ENCODE data around the gene TAF11L11.
"Not testable (repeated sequence)": the region's sequence is repeated elsewhere in the genome, so short reads cannot be mapped to it uniquely, and the experiment has no call there.

Gene TAF11L11

DNA sequence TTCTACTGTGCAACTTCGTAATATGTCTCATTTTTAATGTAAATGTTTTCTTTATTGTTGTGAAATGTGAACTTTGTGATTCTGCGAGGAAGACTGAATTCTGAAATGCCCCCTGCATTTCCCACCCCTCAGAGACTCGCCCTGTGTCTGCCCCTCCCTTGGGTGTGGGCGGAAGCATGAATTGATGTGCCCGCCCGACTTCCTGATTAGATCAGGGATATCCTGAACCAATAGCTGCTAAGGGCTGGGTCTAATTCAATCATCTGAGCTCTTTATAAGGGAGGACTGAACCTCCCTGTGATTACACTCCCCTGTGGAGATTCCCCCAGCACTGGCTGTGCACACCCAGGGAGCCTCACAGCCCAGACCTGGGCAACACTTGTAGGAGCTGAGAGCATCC is at the start of gene TAF11L11:
Gene TAF11L11 (plus strand): TSS at position 304 of the 400 bp plus-strand sequence.
- not testable (repeated sequence) for DNase-seq (ENCODE audit: low read depth)

DNA sequence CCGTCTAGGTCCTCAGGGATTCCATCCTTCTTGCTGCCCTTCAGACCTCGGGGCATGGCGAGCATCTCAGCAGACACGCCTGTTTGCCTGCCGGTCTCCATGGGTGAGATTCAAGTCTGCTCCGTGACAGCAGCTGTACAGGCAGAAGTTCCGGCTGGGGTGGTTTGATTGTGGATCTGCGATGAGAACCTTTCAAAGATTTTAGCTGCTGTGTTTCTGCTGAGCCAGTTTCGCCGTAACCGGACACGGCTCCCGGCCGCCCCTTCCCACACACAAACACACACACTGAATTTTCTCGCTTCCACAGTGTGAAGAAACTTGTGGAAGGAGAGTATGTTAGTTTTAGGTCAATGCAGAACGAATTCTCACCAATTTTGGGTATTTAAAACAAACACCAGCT is 18.3 kb upstream of the TAF11L11 start, which contains the start of gene TAF11L7:
Gene TAF11L7 (minus strand): TSS at position 101 of the 400 bp plus-strand sequence.
- not testable (repeated sequence) for DNase-seq (ENCODE audit: low read depth)

DNA sequence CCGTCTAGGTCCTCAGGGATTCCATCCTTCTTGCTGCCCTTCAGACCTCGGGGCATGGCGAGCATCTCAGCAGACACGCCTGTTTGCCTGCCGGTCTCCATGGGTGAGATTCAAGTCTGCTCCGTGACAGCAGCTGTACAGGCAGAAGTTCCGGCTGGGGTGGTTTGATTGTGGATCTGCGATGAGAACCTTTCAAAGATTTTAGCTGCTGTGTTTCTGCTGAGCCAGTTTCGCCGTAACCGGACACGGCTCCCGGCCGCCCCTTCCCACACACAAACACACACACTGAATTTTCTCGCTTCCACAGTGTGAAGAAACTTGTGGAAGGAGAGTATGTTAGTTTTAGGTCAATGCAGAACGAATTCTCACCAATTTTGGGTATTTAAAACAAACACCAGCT is 13.1 kb upstream of the TAF11L11 start, which contains the start of gene TAF11L8:
Gene TAF11L8 (minus strand): TSS at position 101 of the 400 bp plus-strand sequence.
- DNase-seq (ENCODE audit: low read depth): not testable (repeated sequence)

GRCh38 chr5:17594255-17594654 is 9.7 kb upstream of the TAF11L11 start, which contains the start of gene TAF11L9:
Gene TAF11L9, minus strand, starts transcription at chr5:17594394.
- DNase-seq (ENCODE audit: low read depth): not testable (repeated sequence)

DNA sequence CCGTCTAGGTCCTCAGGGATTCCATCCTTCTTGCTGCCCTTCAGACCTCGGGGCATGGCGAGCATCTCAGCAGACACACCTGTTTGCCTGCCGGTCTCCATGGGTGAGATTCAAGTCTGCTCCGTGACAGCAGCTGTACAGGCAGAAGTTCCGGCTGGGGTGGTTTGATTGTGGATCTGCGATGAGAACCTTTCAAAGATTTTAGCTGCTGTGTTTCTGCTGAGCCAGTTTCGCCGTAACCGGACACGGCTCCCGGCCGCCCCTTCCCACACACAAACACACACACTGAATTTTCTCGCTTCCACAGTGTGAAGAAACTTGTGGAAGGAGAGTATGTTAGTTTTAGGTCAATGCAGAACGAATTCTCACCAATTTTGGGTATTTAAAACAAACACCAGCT is 6.3 kb upstream of the TAF11L11 start, which contains the start of gene TAF11L10:
Gene TAF11L10 (minus strand): TSS at position 101 of the 400 bp plus-strand sequence.
- DNase-seq (ENCODE audit: low read depth): not testable (repeated sequence)

GRCh38 chr5:17604951-17605350 is 968 bp downstream of the TAF11L11 start:
- no peak for DNase-seq (ENCODE audit: low read depth)

GRCh38 chr5:17607461-17607860 is 3.5 kb downstream of the TAF11L11 start:
- not testable (repeated sequence) for DNase-seq (ENCODE audit: low read depth)

DNA sequence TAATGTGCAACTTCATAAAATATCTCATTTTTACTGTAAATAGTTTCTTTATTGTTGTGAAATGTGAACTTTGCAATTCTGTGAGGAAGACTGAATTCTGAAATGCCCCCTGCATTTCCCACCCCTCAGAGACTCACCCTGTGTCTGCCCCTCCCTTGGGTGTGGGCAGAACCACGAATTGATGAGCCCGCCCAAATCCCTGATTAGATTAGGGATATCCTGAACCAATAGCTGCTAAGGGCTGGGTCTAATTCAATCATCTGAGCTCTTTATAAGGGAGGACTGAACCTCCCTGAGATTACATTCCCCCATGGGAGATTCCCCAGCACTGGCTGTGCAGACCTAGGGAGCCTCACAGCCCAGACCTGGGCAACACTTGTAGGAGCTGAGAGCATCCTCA is 6.1 kb downstream of the TAF11L11 start, which contains the start of gene TAF11L12:
Gene TAF11L12 (plus strand): TSS at position 301 of the 400 bp plus-strand sequence.
- DNase-seq (ENCODE audit: low read depth): not testable (repeated sequence)

DNA sequence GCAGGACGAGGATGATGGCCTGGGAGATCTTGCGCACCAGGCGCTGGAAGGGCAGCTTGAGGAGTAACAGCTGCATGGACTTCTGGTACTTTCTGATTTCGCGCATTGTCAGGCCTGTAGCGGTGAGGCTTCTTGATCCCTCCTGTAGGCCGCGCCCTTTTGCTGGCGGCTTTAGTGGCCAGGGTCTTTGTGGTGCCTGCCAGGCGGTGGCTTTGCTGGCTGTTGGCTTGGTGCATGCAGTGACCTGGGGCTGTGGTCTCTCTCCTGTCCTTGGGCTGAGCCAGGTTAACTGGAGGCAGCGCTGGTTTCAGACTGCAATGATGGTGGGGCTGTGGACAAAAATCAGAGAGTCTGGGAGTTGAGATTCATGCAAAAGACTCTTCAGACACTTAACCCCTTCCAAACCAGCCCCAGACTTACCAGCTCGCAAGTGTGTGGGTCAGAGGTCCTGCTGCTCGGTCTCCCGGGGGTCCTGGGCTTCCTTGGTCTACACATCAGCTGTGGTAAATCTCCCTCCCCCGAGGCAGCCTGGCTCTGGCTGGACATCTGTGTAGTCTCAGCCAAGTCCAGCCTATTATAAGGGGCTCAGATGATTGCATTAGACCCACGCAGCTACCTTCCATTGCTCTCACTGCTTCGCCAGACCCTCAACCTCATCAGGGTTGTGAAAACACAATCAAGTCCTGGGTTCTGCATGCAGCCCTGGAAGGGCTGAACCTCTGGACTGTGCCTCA is 11.1 kb downstream of the TAF11L11 start:
- DNase-seq (ENCODE audit: low read depth): no peak

DNA sequence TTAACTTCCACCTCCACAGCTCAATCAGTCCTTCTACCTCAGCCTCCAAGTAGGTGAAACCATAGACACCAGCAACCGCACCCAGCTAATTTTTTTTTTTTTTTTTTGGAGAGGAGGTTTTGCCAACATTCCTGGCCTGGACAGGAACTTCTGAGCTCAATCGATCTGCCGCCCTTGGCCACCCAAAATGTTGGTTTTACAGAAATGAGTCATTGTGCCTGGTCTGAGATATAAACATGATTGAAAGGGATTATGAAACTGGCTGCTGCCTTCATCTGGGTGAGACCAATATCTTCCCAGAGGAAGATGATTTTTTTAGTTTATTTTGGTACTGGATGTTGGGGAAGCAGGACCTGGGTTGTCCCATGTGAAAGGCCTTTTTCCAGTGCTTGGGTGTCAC is 15.4 kb downstream of the TAF11L11 start:
- DNase-seq (ENCODE audit: low read depth): no peak

- no peak for DNase-seq (ENCODE audit: low read depth)
Observed at GRCh38 chr5:17620627-17621026, 16.6 kb downstream of the TAF11L11 start.

GRCh38 chr5:17625686-17626085 is 21.7 kb downstream of the TAF11L11 start:
- DNase-seq (ENCODE audit: low read depth): no peak

- not testable (repeated sequence) for DNase-seq (ENCODE audit: low read depth)
Observed at GRCh38 chr5:17631788-17632187, 27.8 kb downstream of the TAF11L11 start, which contains the start of gene TAF11L13. Gene TAF11L13, plus strand, starts transcription at chr5:17632088.

DNA sequence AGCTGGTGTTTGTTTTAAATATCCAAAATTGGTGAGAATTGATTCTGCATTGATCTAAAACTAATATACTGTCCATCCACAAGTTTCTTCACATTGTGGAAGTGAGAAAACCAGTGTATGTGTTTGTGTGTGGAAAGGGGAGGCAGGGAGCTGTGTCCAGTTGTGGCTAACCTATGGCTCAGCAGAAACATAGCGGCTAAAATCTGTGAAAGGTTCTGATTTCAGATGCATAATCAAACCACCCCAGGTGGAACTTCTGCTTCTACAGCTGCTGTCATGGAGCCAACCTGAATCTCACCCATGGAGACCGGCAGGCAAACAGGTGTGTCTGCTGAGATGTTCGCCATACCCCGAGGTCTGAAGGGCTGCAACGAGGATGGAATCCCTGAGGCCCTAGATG is 30.2 kb downstream of the TAF11L11 start, which contains the start of gene TAF11L14:
Gene TAF11L14 (plus strand): TSS at position 301 of the 400 bp plus-strand sequence.
- no peak for DNase-seq (ENCODE audit: low read depth)

DNA sequence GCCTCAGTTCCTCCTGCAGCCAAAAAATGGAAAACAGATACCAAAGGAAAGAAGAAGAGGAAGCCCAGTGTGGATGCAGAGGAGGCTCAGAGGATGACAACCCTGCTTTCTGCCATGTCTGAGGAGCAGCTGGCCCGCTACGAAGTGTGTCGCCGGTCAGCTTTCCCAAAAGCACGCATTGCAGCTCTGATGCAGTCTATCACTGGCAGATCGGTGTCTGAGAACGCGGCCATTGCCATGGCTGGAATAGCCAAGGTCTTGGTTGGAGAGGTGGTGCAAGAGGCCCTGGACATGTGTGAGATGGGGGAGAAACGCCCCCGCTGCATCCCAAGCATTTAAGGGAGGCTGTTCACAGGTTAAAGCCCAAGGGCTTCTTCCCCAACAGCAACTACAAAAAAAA is 45.2 kb downstream of the TAF11L11 start:
- DNase-seq (ENCODE audit: low read depth): not testable (repeated sequence)

DNA sequence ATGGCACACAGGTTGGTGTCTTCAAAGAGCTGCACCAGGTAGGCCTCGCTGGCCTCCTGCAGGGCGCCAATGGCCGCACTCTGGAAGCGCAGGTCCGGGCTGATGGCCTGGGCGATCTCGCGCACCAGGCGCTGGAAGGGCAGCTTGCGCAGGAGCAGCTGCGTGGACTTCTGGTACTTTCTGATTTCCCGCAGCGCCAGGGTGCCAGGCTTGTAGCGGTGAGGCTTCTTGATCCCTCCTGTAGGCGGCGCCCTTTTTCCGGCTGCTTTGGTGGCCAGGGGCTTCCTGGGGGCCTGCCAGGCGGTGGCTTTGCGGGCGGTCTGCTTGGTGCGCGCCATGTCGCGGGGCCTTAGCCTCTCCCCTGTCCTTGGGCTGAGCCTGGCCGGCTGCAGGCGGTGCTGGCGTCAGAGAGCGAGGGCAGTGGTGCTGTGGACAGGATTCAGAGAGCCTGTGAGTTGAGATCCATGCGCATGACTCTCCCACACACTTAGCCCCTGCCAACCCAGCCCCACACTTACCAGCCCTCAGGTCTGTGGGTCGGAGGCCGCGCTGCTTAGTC is 51.3 kb downstream of the TAF11L11 start:
- not testable (repeated sequence) for DNase-seq (ENCODE audit: low read depth)

Measured in EH (cell line).